ENCODE results near the gene TMEM43. TPM values are rescaled to one million over a fixed set of nuclear protein-coding genes. Genes with fewer than 3 reads are reported as not detected.

TMEM43 gene
- polyA plus RNA-seq, 1 experiment, result 117 TPM

DNA sequence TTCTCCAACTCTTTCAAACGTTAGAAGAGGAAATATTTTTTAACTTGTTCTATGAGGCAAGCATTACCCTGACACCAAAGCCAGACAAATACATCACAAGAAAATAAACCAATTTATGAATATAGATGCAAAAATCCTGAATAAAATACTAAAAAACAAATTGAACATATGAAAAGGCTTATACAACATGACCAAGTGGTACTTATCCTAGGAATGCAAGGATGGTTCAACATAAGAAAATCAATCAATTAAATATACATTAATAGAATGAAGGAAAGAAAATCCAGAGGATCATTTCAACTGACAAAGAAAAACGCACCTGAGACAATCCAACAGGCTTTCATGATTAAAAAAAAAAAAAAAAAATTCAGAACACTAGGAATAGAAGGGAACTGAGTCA is 36.4 kb downstream of the TMEM43 start:
- TF ChIP-seq, protein P1, sequence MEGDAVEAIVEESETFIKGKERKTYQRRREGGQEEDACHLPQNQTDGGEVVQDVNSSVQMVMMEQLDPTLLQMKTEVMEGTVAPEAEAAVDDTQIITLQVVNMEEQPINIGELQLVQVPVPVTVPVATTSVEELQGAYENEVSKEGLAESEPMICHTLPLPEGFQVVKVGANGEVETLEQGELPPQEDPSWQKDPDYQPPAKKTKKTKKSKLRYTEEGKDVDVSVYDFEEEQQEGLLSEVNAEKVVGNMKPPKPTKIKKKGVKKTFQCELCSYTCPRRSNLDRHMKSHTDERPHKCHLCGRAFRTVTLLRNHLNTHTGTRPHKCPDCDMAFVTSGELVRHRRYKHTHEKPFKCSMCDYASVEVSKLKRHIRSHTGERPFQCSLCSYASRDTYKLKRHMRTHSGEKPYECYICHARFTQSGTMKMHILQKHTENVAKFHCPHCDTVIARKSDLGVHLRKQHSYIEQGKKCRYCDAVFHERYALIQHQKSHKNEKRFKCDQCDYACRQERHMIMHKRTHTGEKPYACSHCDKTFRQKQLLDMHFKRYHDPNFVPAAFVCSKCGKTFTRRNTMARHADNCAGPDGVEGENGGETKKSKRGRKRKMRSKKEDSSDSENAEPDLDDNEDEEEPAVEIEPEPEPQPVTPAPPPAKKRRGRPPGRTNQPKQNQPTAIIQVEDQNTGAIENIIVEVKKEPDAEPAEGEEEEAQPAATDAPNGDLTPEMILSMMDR (IDR thresholded peaks at IDR 0.05; ENCODE audit: low read depth, low read length), result no peak
- Histone ChIP-seq H3K4me3 (ENCODE audit: low read depth, low read length) (no peak overlapping the region), H3K9me3 (ENCODE audit: control insufficient read depth, insufficient read depth, low read length) (no peaks in the 10 kb centered on the region), H3K27me3 (ENCODE audit: control insufficient read depth, insufficient read depth, low read length) (no peaks in the 10 kb centered on the region), H3K27ac (ENCODE audit: low read depth, low read length) (no peak overlapping the region)
- ChIA-PET CTCF (interaction anchor here (0.7 to 2.7 kb wide), 3 partner anchors 9 to 483 kb away, joined by 3 to 9 read pairs (median 4); no protein-coding TSS in a partner anchor), POLR2A (no interaction called here)
- DNase-seq (ENCODE audit: low read depth, low spot score), result no peak

DNA sequence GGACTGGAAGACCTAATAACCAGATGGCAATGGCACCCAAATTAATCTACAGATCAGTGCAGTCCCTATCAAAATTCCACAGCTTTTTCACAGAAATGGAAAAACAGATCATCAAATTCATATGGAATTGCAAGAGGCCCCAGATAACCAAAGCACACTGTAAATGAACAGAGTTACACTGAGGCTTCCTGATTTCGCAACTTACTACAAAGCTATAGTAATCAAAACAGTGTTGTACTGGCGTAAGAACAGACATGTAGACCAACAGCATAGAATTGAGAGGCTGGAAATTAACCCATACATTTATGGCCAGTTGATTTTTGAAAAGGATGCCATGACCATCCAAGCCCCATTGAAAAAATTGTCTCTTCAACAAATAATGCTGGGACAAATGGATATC is 37.3 kb downstream of the TMEM43 start:
- Histone ChIP-seq H3K27ac (ENCODE audit: low read depth, low read length) (no peak overlapping the region), H3K27me3 (ENCODE audit: control insufficient read depth, insufficient read depth, low read length) (no peaks in the 10 kb centered on the region), H3K4me3 (ENCODE audit: low read depth, low read length) (no peak overlapping the region), H3K9me3 (ENCODE audit: control insufficient read depth, insufficient read depth, low read length) (no peaks in the 10 kb centered on the region)
- ChIA-PET POLR2A (no interaction called here), CTCF (interaction anchor here (0.7 to 2.7 kb wide), 4 partner anchors 10 to 484 kb away, joined by 3 to 9 read pairs (median 4); no protein-coding TSS in a partner anchor)
- no peak for DNase-seq (ENCODE audit: low read depth, low spot score)
- TF ChIP-seq, protein P1 (IDR thresholded peaks at IDR 0.05; ENCODE audit: low read depth, low read length), result no peak

DNA sequence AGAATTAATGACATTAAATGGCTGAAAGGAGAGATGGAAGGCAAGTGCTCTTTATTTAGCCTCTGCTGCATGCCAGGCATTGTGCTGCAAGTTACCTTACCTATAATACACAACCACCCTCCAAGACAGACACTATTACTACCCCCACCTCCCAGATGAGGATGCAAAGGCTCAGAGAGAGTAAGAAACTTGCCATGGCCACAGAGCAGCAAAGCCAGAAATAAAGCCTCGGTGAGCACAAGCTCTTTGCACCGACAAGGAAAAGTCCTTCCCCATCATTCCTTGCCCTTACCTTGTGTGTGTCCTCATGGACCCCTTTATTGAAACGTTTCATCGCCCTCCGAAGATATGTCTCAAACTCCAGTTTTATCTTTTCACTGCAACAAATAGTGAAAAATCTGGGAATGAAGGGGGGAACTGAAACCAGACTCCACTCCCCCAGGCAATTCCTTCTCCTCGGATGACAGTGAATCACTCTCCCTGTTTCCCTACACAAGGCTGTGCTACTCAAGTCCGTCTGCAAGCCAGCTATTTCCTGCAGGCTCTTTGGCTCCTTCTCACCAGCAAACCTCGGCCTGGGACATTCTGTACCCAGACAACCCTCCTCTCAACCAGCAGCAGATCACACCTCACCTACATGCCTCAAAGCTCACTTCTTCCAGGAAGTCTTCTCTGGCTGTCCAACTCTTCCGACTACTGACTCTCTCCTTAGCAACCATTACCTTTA is 42.2 kb downstream of the TMEM43 start:
- ChIA-PET POLR2A (no interaction called here), CTCF (interaction anchor here (1.5 to 2.1 kb wide), 2 partner anchors 11 to 37 kb away, joined by 5 to 6 read pairs; partner anchors contain the start of genes LSM3 and XPC)
- Histone ChIP-seq H3K4me3 (ENCODE audit: low read depth, low read length) (no peak overlapping the region), H3K27ac (ENCODE audit: low read depth, low read length) (no peak overlapping the region), H3K9me3 (ENCODE audit: control insufficient read depth, insufficient read depth, low read length) (no peaks in the 10 kb centered on the region), H3K27me3 (ENCODE audit: control insufficient read depth, insufficient read depth, low read length) (no peaks in the 10 kb centered on the region)
- TF ChIP-seq, protein P1 (IDR thresholded peaks at IDR 0.05; ENCODE audit: low read depth, low read length), result no peak
- no peak for DNase-seq (ENCODE audit: low read depth, low spot score)

GRCh38 chr3:14169435-14169834 is 44.6 kb downstream of the TMEM43 start:
- CTCF ChIA-PET, result no interaction called here
- Histone ChIP-seq H3K9me3 (ENCODE audit: control insufficient read depth, insufficient read depth, low read length) (no peaks in the 10 kb centered on the region), H3K4me3 (ENCODE audit: low read depth, low read length) (no peak overlapping the region), H3K27me3 (ENCODE audit: control insufficient read depth, insufficient read depth, low read length) (no peaks in the 10 kb centered on the region), H3K27ac (ENCODE audit: low read depth, low read length) (no peak overlapping the region)
- POLR2A ChIA-PET, result interaction anchor here (0.6 kb wide), 1 partner anchor 9 kb away, joined by 3 read pairs; the partner anchor contains the start of genes LSM3 and XPC
- DNase-seq (ENCODE audit: low read depth, low spot score), result no peak
- TF ChIP-seq, protein P1 (IDR thresholded peaks at IDR 0.05; ENCODE audit: low read depth, low read length), result no peak

DNA sequence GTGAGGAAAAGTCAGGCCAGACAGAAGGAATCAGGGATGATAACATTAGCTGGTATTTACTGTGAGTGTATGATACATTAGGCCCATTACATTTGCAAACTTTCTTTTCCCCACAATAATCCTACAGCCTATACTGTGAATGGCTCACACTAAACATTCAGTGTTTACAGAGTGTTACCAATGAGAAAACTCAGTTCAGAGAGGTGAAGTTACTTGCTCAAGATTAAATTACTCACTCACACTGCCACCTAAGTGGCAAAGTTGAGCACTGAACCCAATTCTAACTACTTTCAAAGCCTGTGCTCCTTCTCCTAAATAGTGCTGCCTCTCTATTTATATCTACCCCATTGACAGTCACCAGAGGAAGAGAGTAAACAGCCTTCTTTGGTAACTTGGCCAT is 45.0 kb downstream of the TMEM43 start:
- TF ChIP-seq, protein P1 (IDR thresholded peaks at IDR 0.05; ENCODE audit: low read depth, low read length), result no peak
- Histone ChIP-seq H3K9me3 (ENCODE audit: control insufficient read depth, insufficient read depth, low read length) (no peaks in the 10 kb centered on the region), H3K27ac (ENCODE audit: low read depth, low read length) (no peak overlapping the region), H3K27me3 (ENCODE audit: control insufficient read depth, insufficient read depth, low read length) (no peaks in the 10 kb centered on the region), H3K4me3 (ENCODE audit: low read depth, low read length) (no peak overlapping the region)
- POLR2A ChIA-PET, result interaction anchor here (0.6 kb wide), 2 partner anchors 9 to 44 kb away, joined by 3 read pairs; partner anchors contain the start of genes LSM3 and XPC
- CTCF ChIA-PET, result interaction anchor here (1.0 kb wide), 1 partner anchor 16 kb away, joined by 4 read pairs; no protein-coding TSS in a partner anchor
- DNase-seq (ENCODE audit: low read depth, low spot score), result no peak

Data from AG04450 (cell line).